PFSK-1 (cell line): ENCODE measurements around the gene KIF2C.

Experiments
- SIN3A ChIP-seq: IDR thresholded peaks from 2 replicates; pipeline ENCODE4 v1.6.1; 2012; ENCODE audit warnings: mild to moderate bottlenecking, low read length, moderate library complexity, borderline replicate concordance; ENCODE audit not compliant: insufficient read depth
- TAF1 ChIP-seq: IDR thresholded peaks from 2 replicates; pipeline ENCODE4 v1.6.1; 2012; ENCODE audit warnings: low read length, control low read depth, borderline replicate concordance; ENCODE audit not compliant: insufficient read depth

- TF ChIP-seq TAF1 (no peak), SIN3A (no peak)
Measured at GRCh38 chr1:44806704-44807363, 67.2 kb downstream of the KIF2C start, which contains the start of gene DYNLT4.
